ENCODE results near the gene GRIN2A. TPM values are rescaled to one million over a fixed set of nuclear protein-coding genes. Genes with fewer than 3 reads are reported as not detected.

Gene GRIN2A
- total RNA-seq, 4 donors from 2014 or later = 0.19 to 0.56 (median 0.35) TPM

GRCh38 chr16:9980981-9981380 is 201.2 kb downstream of the GRIN2A start:
- no peak for DNase-seq
- Histone ChIP-seq H3K9me3 (no peaks in the 10 kb centered on the region), H3K4me1 (no peaks in the 10 kb centered on the region), H3K4me3 (no peak overlapping the region), H3K27me3 (no peaks in the 10 kb centered on the region), H3K36me3 (no peaks in the 10 kb centered on the region), H3K27ac (no peak overlapping the region)
- 54 to 70% methylated on average over 1 of the region's 1 CpG for WGBS, 2 donors
- intact Hi-C loops (cut with DNase I) = no loop called here
- TF ChIP-seq POLR2A (IDR thresholded peaks at IDR 0.05) (no peak), CTCF (IDR thresholded peaks at IDR 0.05) (no peak)

GRCh38 chr16:9978160-9978725 is 204.0 kb downstream of the GRIN2A start:
- H3K4me1 ChIP-seq = no peaks in the 10 kb centered on the region
- WGBS, 2 donors = 71 to 75% methylated on average over 2 of the region's 2 CpGs
- H3K9me3 ChIP-seq = no peaks in the 10 kb centered on the region
- no peaks in the 10 kb centered on the region for H3K27me3 ChIP-seq
- no peaks in the 10 kb centered on the region for H3K36me3 ChIP-seq
- H3K4me3 ChIP-seq = no peak overlapping the region
- TF ChIP-seq POLR2A (IDR thresholded peaks at IDR 0.05) (no peak), CTCF (IDR thresholded peaks at IDR 0.05) (no peak)
- DNase-seq = no peak
- H3K27ac ChIP-seq = no peak overlapping the region
- intact Hi-C loops (cut with DNase I) = no loop called here

- no peak for DNase-seq
- H3K36me3 ChIP-seq = no peaks in the 10 kb centered on the region
- WGBS, 2 donors = 77 to 81% methylated on average over 7 of the region's 7 CpGs
Measured at GRCh38 chr16:9977333-9977897, 204.8 kb downstream of the GRIN2A start.

GRCh38 chr16:9976601-9977000 is 205.6 kb downstream of the GRIN2A start:
- H3K36me3 ChIP-seq = no peaks in the 10 kb centered on the region
- H3K9me3 ChIP-seq = no peaks in the 10 kb centered on the region
- no peaks in the 10 kb centered on the region for H3K27me3 ChIP-seq
- DNase-seq = no peak
- no peaks in the 10 kb centered on the region for H3K4me1 ChIP-seq
- intact Hi-C loops (cut with DNase I) = no loop called here
- 81 to 91% methylated on average over 4 to 9 of the region's 9 CpGs for WGBS, 2 donors
- H3K4me3 ChIP-seq = no peak overlapping the region
- TF ChIP-seq CTCF (IDR thresholded peaks at IDR 0.05) (no peak), POLR2A (IDR thresholded peaks at IDR 0.05) (no peak)
- no peak overlapping the region for H3K27ac ChIP-seq

More at GRCh38 chr16:9977333-9977897, 204.8 kb downstream of the GRIN2A start:
- intact Hi-C loops (cut with DNase I) = no loop called here
- Histone ChIP-seq H3K9me3 (no peaks in the 10 kb centered on the region), H3K4me3 (no peak overlapping the region), H3K4me1 (no peaks in the 10 kb centered on the region), H3K27ac (no peak overlapping the region), H3K27me3 (no peaks in the 10 kb centered on the region)
- TF ChIP-seq CTCF (IDR thresholded peaks at IDR 0.05) (no peak), POLR2A (IDR thresholded peaks at IDR 0.05) (no peak)

GRCh38 chr16:9971907-9972306 is 210.3 kb downstream of the GRIN2A start:
- Histone ChIP-seq H3K9me3 (no peaks in the 10 kb centered on the region), H3K4me1 (no peaks in the 10 kb centered on the region), H3K36me3 (no peaks in the 10 kb centered on the region), H3K4me3 (no peak overlapping the region), H3K27ac (no peak overlapping the region), H3K27me3 (no peaks in the 10 kb centered on the region)
- 43 to 69% methylated on average over 2 of the region's 2 CpGs for WGBS, 2 donors
- DNase-seq = no peak
- intact Hi-C loops (cut with DNase I) = no loop called here
- TF ChIP-seq CTCF (IDR thresholded peaks at IDR 0.05) = no peak
- no peak for TF ChIP-seq POLR2A (IDR thresholded peaks at IDR 0.05)
